Body of pancreas (tissue), 4 donors: Measurements from ENCODE around the gene EIF4B. TPM values are rescaled to one million over a fixed set of nuclear protein-coding genes. Genes with fewer than 3 reads are reported as not detected.
"Not testable (repeated sequence)": the region's sequence is repeated elsewhere in the genome, so short reads cannot be mapped to it uniquely, and the experiment has no call there.

Experiments
- ATAC-seq: fragments of 150-250 bp; one replicate; pipeline ENCODE4 v1.9.1; 2016
- DNase-seq, 4 donors: peaks; one replicate each; pipeline ENCODE4 v3.0.0-alpha.2; 2019
- H3K27ac ChIP-seq, 4 donors: fragments of 200-600 bp; sonication (generic); 1 replicate in 3 of 4; 2 replicates in 1 of 4; pipeline versions ENCODE4 v1.5.1 to v1.6.1; 2016 to 2019; ENCODE audit warnings: mild to moderate bottlenecking in 1 of 4, mixed read lengths in 1 of 4, moderate library complexity in 1 of 4
- H3K27me3 ChIP-seq, 2 donors: fragments of 200-600 bp; sonication (generic); one replicate each; pipeline ENCODE4 v1.6.0; 2016; ENCODE audit warnings: mild to moderate bottlenecking in 1 of 2
- H3K36me3 ChIP-seq, 2 donors: fragments of 200-600 bp; sonication (generic); replicated peaks in 1 of 2; 2 replicates each; pipeline ENCODE4 v1.5.1; 2016; ENCODE audit warnings: low read depth in 2 of 2; ENCODE audit not compliant: insufficient read depth in 1 of 2
- H3K4me1 ChIP-seq: fragments of 200-600 bp; sonication (generic); one replicate; pipeline ENCODE4 v1.6.0; 2016
- H3K4me3 ChIP-seq, 2 donors: fragments of 200-600 bp; sonication (generic); 1 replicate in 1 of 2; 2 replicates in 1 of 2; pipeline ENCODE4 v1.5.1; 2016 to 2019
- H3K9me3 ChIP-seq, 3 donors: fragments of 200-600 bp; sonication (generic); 1 replicate in 2 of 3; 2 replicates in 1 of 3; pipeline ENCODE4 v1.5.1; 2016
- CTCF ChIP-seq, 7 experiments: fragments of 450-650 bp in 4 of 7; fragments of 200-600 bp in 3 of 7; sonication (generic) in 3 of 7; IDR thresholded peaks; one replicate each; pipeline ENCODE4 v1.5.1; 2016 to 2019; ENCODE audit warnings: antibody characterized with exemption in 7 of 7
- POLR2A ChIP-seq, 3 donors: fragments of 450-650 bp; IDR thresholded peaks; one replicate each; pipeline ENCODE4 v1.6.1; 2016; ENCODE audit warnings: antibody characterized with exemption in 3 of 3, mild to moderate bottlenecking in 2 of 3
- WGBS, 2 donors: methylation state at CpG; one replicate each; pipeline ENCODE4 v1.1.5; 2017; 5-methylcytosine and 5-hydroxymethylcytosine counted together
- intact Hi-C: fragments of 100-400 bp; cut with DNase I; formaldehyde crosslinking; loops from one replicate; pipeline ENCODE4 v1.15.1; 2023
- total RNA-seq, 2 donors: library from RNA; depleted of rRNA; stranded (reverse); fragments of >200 nt; gene quantifications; one replicate each; pipeline ENCODE4 v1.1.0, GENCODE V29; 2016

EIF4B gene
- total RNA-seq, 2 donors from 2014 or later: 326 to 389 TPM

GRCh38 chr12:53005215-53005985 is 856 bp upstream of the EIF4B start:
- Histone ChIP-seq H3K4me3 (peak overlapping the region; percentile 14 to 31), H3K27me3 (no peaks in the 10 kb centered on the region), H3K36me3 (no peaks in the 10 kb centered on the region), H3K27ac (peak overlapping the region in 3 of 4 donors; percentile 45 to 91 (median 88)), H3K4me1 (peaks cover 41% of the 10 kb centered on the region), H3K9me3 (no peaks in the 10 kb centered on the region)
- TF ChIP-seq POLR2A (IDR thresholded peaks at IDR 0.05) (no peak), CTCF (IDR thresholded peaks at IDR 0.05) (no peak)
- intact Hi-C loops: no loop called here
- DNase-seq (peak in 3 of 4 donors; percentile 6 to 34 (median 20)), ATAC-seq (no peak)
- 11 to 13% methylated on average over 27 to 28 of the region's 28 CpGs for WGBS, 2 donors

- TF ChIP-seq CTCF (IDR thresholded peaks at IDR 0.05): no peak
- no peak for TF ChIP-seq POLR2A (IDR thresholded peaks at IDR 0.05)
- Histone ChIP-seq H3K9me3 (no peaks in the 10 kb centered on the region), H3K27me3 (no peaks in the 10 kb centered on the region)
These were observed 604 bp downstream of the EIF4B start for GRCh38 chr12:53006810-53007309.

GRCh38 chr12:53007343-53007742 is 1.1 kb downstream of the EIF4B start:
- DNase-seq: no peak
- Histone ChIP-seq H3K27ac (peak overlapping the region in 3 of 4 donors; percentile 83 to 91 (median 88)), H3K27me3 (no peaks in the 10 kb centered on the region), H3K4me1 (peaks cover 60% of the 10 kb centered on the region), H3K9me3 (no peaks in the 10 kb centered on the region), H3K36me3 (no peaks in the 10 kb centered on the region), H3K4me3 (peak overlapping the region; percentile 72 to 83)
- WGBS, 2 donors: 11 to 22% methylated on average over 3 to 4 of the region's 4 CpGs
- no peak for ATAC-seq
- TF ChIP-seq POLR2A (IDR thresholded peaks at IDR 0.05) (no peak), CTCF (IDR thresholded peaks at IDR 0.05) (no peak)
- intact Hi-C loops: no loop called here

More at GRCh38 chr12:53006810-53007309, 604 bp downstream of the EIF4B start:
- Histone ChIP-seq H3K27ac (peak overlapping the region; percentile 63 to 91 (median 86)), H3K36me3 (no peaks in the 10 kb centered on the region), H3K4me1 (peaks cover 56% of the 10 kb centered on the region), H3K4me3 (peak overlapping the region; percentile 72 to 83)
- ATAC-seq (peak; percentile 25), DNase-seq (peak; percentile 73 to 81 (median 80))
- intact Hi-C loops: no loop called here
- 0 to 1% methylated on average over 19 to 37 of the region's 38 CpGs for WGBS, 2 donors

- DNase-seq, H3K27me3 ChIP-seq, ATAC-seq, H3K36me3 ChIP-seq, H3K4me3 ChIP-seq, H3K9me3 ChIP-seq, H3K27ac ChIP-seq, intact Hi-C loops: not testable (repeated sequence)
- H3K4me1 ChIP-seq: peaks cover 61% of the 10 kb centered on the region
- WGBS, 2 donors: 71 to 78% methylated on average over 15 of the region's 15 CpGs
These were observed 2.5 kb downstream of the EIF4B start for GRCh38 chr12:53008760-53009159.

- H3K36me3 ChIP-seq: no peaks in the 10 kb centered on the region
- TF ChIP-seq POLR2A (IDR thresholded peaks at IDR 0.05) (no peak), CTCF (IDR thresholded peaks at IDR 0.05) (no peak)
- no peaks in the 10 kb centered on the region for H3K9me3 ChIP-seq
- H3K27me3 ChIP-seq: no peaks in the 10 kb centered on the region
- peaks cover 58% of the 10 kb centered on the region for H3K4me1 ChIP-seq
- no peak overlapping the region for H3K4me3 ChIP-seq
- no peak for ATAC-seq
- WGBS, 2 donors: 63 to 68% methylated on average over 2 of the region's 2 CpGs
- DNase-seq: no peak
- intact Hi-C loops: no loop called here
- peak overlapping the region in 1 of 4 donors; percentile 18 for H3K27ac ChIP-seq
These were observed 4.7 kb downstream of the EIF4B start for GRCh38 chr12:53010955-53011354.
